Measurements from ENCODE around the gene LRRC8D. TPM values are rescaled to one million over a fixed set of nuclear protein-coding genes. Genes with fewer than 3 reads are reported as not detected.
A peak's percentile ranks its signal among the peaks of the same experiment; 100 is the strongest.

Gene LRRC8D
- total and polyA plus RNA-seq, 8 donors, result 14.3 to 23.6 (median 17.0) TPM

DNA sequence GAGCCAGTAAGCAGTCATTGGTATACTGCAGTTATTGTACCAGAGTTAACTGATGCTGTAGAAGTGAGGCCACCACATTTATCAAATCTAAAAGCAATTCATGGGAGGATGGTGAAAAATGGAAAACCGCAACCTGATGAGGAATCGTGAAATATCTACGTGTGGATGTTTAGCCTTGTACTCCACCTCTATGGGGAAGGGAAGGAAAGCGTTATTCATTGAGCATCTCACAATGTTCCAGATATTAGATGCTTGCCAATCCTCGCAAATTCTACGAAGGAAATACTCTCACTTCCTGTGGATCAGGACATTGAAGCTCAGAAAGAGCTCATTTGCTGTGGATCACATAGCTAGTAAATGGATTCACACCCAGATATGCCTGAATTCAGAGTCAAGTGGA, 77.3 kb downstream of the LRRC8D start:
- intact Hi-C loops (cut with DNase I), result no loop called here
- ATAC-seq, result no peak

DNA sequence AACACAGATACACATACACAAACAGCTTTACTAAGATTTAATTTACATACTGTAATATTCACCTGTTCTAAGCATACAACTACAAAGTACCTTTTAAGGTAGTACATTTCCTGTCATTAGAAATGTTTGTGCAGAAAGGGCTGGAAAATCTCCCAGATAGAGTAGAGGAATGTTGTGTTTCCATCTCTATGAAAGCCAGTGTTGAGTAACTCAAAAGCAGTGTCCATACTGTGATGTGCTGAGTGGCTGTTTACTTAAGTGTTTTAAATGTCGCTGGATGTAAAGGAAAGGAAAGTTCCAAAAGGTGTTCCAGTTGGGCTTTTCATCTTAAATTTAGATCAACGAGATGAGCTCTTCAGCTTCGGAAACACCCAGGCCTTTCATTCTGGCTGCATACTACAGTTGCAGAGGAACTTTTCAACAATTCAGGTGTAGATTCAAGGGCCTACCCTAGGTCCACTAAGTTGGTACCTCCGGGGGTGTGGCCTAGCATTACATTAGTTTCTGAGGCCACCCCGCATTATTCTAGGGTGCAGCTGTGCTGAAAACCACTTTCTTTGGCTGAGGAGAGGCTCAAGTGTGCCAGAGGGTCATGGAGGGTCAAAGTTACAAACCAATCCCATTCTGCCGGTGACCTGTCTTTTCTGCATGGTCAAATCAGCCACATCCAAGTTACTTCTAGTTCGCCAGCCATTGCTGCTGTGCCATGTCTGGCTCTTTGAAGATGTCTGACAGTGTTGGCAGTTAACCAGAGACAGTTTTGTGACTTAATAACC, 78.1 kb downstream of the LRRC8D start:
- Histone ChIP-seq H3K36me3 (no peaks in the 10 kb centered on the region), H3K27me3 (no peaks in the 10 kb centered on the region), H3K4me1 (peaks cover 0 to 4% of the 10 kb centered on the region in 2 donors), H3K4me3 (no peak overlapping the region), H3K27ac (no peak overlapping the region), H3K9me3 (no peaks in the 10 kb centered on the region)
- TF ChIP-seq, protein P1, sequence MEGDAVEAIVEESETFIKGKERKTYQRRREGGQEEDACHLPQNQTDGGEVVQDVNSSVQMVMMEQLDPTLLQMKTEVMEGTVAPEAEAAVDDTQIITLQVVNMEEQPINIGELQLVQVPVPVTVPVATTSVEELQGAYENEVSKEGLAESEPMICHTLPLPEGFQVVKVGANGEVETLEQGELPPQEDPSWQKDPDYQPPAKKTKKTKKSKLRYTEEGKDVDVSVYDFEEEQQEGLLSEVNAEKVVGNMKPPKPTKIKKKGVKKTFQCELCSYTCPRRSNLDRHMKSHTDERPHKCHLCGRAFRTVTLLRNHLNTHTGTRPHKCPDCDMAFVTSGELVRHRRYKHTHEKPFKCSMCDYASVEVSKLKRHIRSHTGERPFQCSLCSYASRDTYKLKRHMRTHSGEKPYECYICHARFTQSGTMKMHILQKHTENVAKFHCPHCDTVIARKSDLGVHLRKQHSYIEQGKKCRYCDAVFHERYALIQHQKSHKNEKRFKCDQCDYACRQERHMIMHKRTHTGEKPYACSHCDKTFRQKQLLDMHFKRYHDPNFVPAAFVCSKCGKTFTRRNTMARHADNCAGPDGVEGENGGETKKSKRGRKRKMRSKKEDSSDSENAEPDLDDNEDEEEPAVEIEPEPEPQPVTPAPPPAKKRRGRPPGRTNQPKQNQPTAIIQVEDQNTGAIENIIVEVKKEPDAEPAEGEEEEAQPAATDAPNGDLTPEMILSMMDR (IDR thresholded peaks at IDR 0.05), result no peak
- intact Hi-C loops (cut with DNase I), result no loop called here
- DNase-seq (no peak), ATAC-seq (peak; percentile 61)

More for the DNA sequence above, 77.3 kb downstream of the LRRC8D start:
- H3K9me3 ChIP-seq, result no peaks in the 10 kb centered on the region
- no peak overlapping the region for H3K27ac ChIP-seq
- no peaks in the 10 kb centered on the region for H3K36me3 ChIP-seq
- TF ChIP-seq, protein P1 (IDR thresholded peaks at IDR 0.05), result no peak
- no peak for DNase-seq
- H3K27me3 ChIP-seq, result no peaks in the 10 kb centered on the region
- no peak overlapping the region for H3K4me3 ChIP-seq
- no peaks in the 10 kb centered on the region for H3K4me1 ChIP-seq

DNA sequence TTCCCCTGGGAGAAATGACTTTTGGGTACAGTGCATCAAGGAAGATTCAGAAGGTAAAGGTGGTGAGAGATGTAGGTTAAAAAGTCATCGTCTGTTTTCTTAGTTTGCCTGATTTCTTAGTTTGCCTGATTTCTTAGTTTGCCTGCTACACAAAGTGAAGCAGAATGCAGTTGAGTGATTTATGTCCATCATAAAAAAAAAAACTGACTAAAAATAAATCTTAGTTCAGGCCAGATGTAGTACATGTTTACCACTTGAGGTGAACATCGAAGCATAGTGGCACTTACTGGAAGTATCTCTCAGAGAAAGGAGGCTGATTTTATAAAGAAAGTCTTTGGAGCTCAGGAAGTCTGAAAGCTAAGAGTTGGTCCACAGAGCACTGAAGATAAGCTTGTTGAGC, 79.5 kb downstream of the LRRC8D start:
- intact Hi-C loops (cut with DNase I), result no loop called here
- DNase-seq (no peak), ATAC-seq (no peak)
- Histone ChIP-seq H3K27ac (no peak overlapping the region), H3K27me3 (no peaks in the 10 kb centered on the region), H3K36me3 (no peaks in the 10 kb centered on the region), H3K9me3 (no peaks in the 10 kb centered on the region), H3K4me1 (peaks cover 0 to 14% of the 10 kb centered on the region in 2 donors), H3K4me3 (no peak overlapping the region)
- TF ChIP-seq, protein P1 (IDR thresholded peaks at IDR 0.05), result no peak

DNA sequence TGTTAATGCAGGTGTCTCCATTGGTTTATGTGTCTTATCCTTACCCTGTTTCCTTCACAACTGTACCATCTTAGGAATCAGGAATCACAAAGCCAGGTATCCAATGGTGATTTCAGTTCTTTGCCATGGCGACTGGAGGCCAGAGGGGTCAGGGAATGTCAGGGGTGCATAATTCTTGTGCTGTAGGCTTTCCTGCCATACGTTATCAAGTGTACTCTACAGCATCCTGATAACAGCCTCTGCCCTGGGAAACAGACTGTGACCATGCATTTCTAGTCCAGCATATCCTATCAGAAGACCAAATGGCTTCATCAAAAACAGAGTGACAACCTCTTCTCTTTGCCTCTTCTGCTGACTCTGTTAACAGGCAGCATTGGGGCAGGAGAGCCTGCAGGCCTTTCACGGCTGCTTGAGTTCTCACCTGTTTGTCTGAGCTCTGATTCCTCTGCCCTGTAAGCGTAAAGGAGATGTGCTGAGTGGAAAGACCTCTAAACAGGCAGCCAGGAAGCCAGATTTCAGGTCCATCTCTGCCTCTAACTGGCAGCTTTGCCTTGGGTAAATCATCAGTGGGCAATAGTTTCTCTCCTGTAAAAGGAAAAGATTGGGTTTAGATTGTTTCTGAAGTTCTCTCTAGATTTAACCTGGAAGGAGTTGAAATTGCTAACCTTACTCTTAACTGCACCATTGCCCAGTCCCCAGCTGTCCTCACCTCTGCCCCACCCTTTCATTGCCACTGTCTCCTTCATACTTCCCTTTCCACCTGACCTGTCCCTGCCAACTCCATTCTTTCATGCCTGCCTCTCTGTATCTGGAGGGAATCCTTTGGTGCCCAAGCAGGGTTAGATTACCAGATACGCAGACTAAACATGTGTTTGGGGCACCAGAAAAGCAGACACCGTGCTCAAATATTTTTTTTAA, 80.2 kb downstream of the LRRC8D start:
- no peaks in the 10 kb centered on the region for H3K36me3 ChIP-seq
- H3K4me1 ChIP-seq, result peaks cover 0 to 14% of the 10 kb centered on the region in 2 donors
- intact Hi-C loops (cut with DNase I), result no loop called here
- no peak for ATAC-seq
- H3K9me3 ChIP-seq, result no peaks in the 10 kb centered on the region
- DNase-seq, result no peak
- no peaks in the 10 kb centered on the region for H3K27me3 ChIP-seq
- H3K4me3 ChIP-seq, result no peak overlapping the region
- TF ChIP-seq, protein P1 (IDR thresholded peaks at IDR 0.05), result no peak
- no peak overlapping the region for H3K27ac ChIP-seq
